NCI-H2171 (cell line): ENCODE data around the gene ABTB2.

Experiments
- DNase-seq: peaks from one replicate; lab custom pipeline; 2025; lab: John Stamatoyannopoulos, UW

Gene ABTB2

GRCh38 chr11:34360046-34360445 lies 2.2 kb upstream of the ABTB2 start:
- no peak for DNase-seq

- no peak for DNase-seq
Measured at GRCh38 chr11:34359548-34359891, 1.7 kb upstream of the ABTB2 start.

DNA sequence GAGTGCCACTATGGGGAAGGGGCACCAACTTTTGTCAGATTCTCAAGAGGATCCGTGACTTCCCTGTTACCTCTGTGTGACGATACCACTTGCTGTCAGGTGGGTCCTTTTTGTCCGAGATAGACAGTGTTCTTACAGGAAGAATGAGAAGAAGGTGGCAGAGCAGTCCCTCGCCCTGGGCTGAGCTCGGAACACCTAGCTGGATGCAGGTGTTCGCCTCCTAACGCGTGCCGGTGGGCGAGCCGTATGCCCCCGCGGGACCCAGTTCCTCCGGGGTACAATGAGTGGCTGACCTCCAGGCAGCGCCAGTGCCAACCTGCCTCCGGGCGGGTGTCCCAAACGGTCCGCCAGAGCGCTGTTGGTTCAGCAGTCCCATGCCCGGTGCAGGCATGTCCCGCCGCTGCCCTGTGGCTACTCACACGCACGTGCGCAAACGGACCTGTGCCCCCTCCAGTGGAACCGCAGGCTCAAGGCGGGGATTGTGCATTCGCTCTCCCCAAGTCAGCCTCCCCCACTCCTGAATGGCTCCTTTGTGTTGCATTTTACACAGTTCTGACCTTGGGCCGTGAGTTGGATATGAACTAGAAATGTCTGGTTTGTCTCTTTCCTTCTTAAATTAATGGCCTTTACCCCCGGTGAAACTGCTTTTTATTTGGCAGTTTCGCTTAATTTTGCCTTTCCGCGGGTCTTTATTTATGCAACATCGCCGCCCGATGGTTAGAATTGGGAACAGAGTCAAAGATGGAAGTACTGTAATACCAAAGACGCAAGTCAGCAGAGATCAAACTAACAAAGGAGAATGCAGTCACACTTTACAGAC lies 1.1 kb upstream of the ABTB2 start:
- peak; percentile 83 for DNase-seq

DNA sequence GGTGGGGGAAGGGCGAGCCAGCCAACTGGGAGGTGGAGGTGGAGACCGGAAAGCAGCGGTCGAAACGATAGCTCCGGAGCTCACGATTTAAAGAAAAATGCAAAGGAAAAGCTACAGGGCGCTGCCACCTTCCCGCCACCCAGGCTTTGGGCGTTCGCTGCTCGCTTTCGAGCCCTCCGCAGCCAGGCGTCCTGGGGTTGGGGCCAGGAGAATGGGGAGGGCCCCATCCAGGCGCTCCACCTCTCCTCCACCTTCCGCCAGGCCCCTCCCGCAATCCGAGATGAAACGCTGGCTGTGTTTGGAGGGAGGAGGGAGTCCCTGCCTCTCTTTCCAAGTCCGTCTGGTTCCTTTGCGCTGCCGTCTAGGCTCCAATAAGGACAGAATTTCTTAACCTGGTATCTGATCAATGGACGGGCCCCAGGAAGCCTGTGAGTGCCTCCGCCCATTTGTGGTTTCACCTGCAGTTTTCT lies 483 bp upstream of the ABTB2 start:
- peak; percentile 91 for DNase-seq

- peak; percentile 67 for DNase-seq
Measured at GRCh38 chr11:34356913-34357700, 703 bp downstream of the ABTB2 start.

- no peak for DNase-seq
Measured at GRCh38 chr11:34356576-34356912, 1.3 kb downstream of the ABTB2 start.

- no peak for DNase-seq
Measured at GRCh38 chr11:34356130-34356529, 1.7 kb downstream of the ABTB2 start.

- DNase-seq: no peak
Measured at GRCh38 chr11:34355726-34356125, 2.1 kb downstream of the ABTB2 start.

- no peak for DNase-seq
Measured at GRCh38 chr11:34354782-34355181, 3.0 kb downstream of the ABTB2 start.

GRCh38 chr11:34353881-34354280 lies 3.9 kb downstream of the ABTB2 start:
- no peak for DNase-seq

DNA sequence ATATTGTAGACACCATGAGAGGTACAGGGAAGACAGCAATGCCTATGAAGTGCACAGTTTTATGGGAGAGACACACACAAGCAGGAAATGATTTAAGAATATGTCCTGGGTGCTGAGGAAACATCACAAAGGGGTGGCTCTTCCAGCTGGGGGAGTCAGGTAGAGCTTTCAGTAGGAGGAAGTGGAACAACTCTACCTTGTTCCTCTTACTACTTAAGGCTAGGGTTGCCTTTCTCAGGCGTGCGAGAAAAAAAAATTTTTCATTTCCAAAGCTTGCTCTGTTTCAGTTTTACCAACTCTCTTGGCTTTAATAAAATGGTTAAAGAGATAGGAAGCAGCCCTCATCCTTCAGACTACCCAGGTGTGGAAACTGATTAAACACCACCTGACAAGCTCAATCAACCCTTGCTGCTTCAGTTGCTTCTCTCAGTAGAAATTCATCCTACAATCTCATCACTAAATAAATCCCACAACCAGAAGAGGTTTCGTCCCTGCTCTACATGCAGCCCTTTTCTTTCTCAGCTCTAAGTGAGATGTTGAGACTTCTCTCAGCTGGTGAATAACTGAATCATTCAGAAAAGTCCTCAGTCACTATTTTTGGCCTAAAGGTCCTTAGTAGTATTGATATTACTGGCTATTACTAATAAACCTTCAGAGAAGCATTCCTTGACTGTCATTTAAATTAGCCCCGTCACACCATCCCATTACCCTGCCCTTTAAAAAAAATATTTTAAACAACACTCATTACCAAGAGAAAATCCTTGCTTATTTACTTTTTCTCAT lies 5.9 kb downstream of the ABTB2 start:
- no peak for DNase-seq

- no peak for DNase-seq
Measured at GRCh38 chr11:34351051-34351450, 6.8 kb downstream of the ABTB2 start.

DNA sequence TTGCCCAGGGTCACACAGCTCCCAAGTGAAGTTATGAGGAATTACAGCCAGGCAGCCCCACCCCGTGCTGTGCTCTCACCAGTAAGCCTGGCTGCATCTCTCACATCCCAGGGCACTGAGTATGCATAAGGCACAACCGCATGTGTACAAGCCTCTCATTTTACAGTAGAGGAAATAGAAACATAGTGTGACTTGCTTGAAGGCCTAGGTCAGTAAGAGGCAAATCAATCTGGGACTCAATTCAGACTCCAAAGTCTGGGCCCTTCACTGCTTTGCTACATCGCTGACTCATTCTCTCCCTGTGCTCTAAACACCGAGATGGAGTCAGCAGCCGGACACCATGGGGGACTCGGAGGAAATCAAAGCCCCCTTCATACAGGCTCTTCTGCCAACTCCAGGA lies 7.9 kb downstream of the ABTB2 start:
- DNase-seq: no peak

DNA sequence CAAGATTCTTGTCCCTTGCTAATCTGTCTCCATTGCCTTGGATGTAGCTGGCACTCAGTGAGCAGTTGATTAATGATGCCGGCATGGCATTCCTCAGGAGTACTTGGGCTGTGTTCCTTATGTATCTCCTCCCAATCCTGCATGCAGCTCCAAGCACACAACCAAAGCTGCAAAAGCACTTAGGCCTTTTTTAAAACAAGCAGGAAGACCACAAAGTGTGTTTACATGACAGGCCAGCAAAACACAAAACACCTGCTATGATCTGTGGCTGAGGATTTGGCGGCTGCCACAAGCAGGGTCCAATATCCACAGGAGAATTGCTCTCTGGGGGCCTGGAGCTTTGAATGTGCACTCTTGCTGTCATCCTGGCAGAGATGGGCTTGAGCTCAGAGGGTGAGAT lies 8.9 kb downstream of the ABTB2 start:
- no peak for DNase-seq

DNA sequence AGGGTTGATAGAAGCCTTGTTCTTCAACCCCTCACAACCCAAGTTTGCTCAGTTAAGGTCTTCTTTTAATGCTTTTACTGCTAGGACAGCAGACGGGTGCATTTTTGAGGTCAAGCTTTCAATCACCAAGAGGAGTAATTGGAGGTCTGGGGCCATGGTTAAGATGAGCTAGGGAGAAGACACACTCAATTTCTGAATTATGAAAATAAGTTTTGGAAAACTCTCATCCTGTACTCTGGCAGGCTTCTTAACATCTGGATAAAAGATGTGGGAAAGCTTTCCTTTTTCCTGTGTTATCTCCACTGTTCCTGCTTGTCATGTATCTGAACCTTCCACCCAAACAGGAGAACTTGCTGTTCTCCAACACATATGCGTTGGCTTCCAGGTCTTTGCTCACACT lies 9.7 kb downstream of the ABTB2 start:
- DNase-seq: no peak

DNA sequence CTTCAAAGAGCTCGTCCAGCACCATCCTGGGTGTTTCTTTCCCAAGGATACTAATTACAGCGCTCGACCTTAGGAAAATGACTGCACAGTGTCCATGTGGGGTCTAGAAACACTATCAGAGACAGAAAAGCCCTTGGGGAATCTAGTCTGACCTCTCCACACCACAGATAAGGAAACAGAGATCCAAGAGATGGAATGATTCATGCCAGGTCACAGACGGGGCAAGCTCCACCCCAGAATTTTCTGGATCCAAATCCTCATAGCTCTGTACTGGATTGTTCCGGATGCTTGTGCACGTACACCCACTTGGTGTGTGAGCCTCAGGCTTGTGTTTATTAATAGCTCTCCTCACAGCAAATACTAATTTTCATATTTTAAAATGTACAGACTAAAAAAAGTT lies 11.3 kb downstream of the ABTB2 start:
- DNase-seq: no peak

- DNase-seq: no peak
Measured at GRCh38 chr11:34345991-34346480, 11.8 kb downstream of the ABTB2 start.

DNA sequence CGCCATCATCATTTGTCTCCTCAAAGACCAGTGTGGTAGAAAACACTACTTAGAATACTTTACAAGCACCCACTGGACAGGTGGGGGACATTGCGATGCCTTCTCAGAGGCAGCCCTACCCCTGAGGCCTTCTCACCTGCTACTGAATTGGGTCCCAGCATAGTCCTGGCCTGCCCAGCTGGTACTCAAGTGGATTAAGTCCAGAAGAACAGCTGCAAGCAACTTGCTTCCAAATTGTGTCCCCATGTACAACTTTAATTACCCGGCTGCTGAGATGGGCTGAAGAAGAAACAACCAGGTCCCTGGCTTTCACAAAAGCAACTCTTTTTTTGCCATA lies 12.3 kb downstream of the ABTB2 start:
- DNase-seq: no peak

GRCh38 chr11:34344768-34345539 lies 12.9 kb downstream of the ABTB2 start:
- DNase-seq: no peak

GRCh38 chr11:34344410-34344767 lies 13.4 kb downstream of the ABTB2 start:
- DNase-seq: no peak

- no peak for DNase-seq
Measured at GRCh38 chr11:34343686-34344085, 14.1 kb downstream of the ABTB2 start.

GRCh38 chr11:34343153-34343552 lies 14.7 kb downstream of the ABTB2 start:
- DNase-seq: no peak
